OCI-LY7 (cell line): ENCODE measurements around the gene SYCP3. TPM values are rescaled to one million over a fixed set of nuclear protein-coding genes. Genes with fewer than 3 reads are reported as not detected.

Experiments
- BruUV-seq: library from RNA; stranded (reverse); fragments of 400-500 nt; replicated peaks from 2 replicates; lab custom pipeline; 2021; lab: Mats Ljungman, UMichigan
- CTCF ChIA-PET: fragments of 300-600 bp; sonication (Branson Sonifier 250); formaldehyde crosslinking; loops from one replicate; lab custom pipeline; 2022; ENCODE audit warnings: antibody characterized with exemption; ENCODE audit not compliant: unreplicated experiment; lab: Charles Lee
- POLR2A ChIA-PET: fragments of 300-600 bp; sonication (Branson Sonifier 250); formaldehyde crosslinking; loops from one replicate; lab custom pipeline; 2022; ENCODE audit warnings: antibody characterized with exemption; lab: Charles Lee
- DNase-seq: peaks from one replicate; pipeline ENCODE4 v3.0.0-alpha.2; 2015; ENCODE audit warnings: low spot score
- H2AFZ ChIP-seq: fragments of 200-600 bp; sonication (generic), shearing (Covaris generic); 2 replicates; pipeline ENCODE4 v1.6.1; 2014; ENCODE audit warnings: mild to moderate bottlenecking, antibody characterized with exemption, low read length, moderate library complexity
- H3K27ac ChIP-seq: fragments of 200-600 bp; sonication (generic); 2 replicates; pipeline ENCODE4 v1.5.1; 2014; ENCODE audit warnings: mixed run types, low read depth, mild to moderate bottlenecking, moderate library complexity, low read length, inconsistent platforms; ENCODE audit not compliant: poor library complexity, severe bottlenecking
- H3K36me3 ChIP-seq: fragments of 200-600 bp; sonication (generic); 2 replicates; pipeline ENCODE4 v1.6.1; 2014; ENCODE audit warnings: mild to moderate bottlenecking, antibody characterized with exemption, low read length, moderate library complexity, mixed read lengths; ENCODE audit not compliant: insufficient read depth
- H3K4me1 ChIP-seq: fragments of 200-600 bp; sonication (generic); 2 replicates; pipeline ENCODE4 v1.5.1; 2014; ENCODE audit warnings: mild to moderate bottlenecking, low read length; ENCODE audit not compliant: insufficient read depth, poor library complexity, severe bottlenecking
- H3K4me2 ChIP-seq: fragments of 200-600 bp; sonication (generic); 2 replicates; pipeline ENCODE4 v1.6.1; 2014; ENCODE audit warnings: mild to moderate bottlenecking, low read length
- H3K4me3 ChIP-seq: fragments of 200-600 bp; sonication (generic); 2 replicates; pipeline ENCODE4 v1.5.1; 2014; ENCODE audit warnings: mild to moderate bottlenecking, low read depth, low read length; ENCODE audit not compliant: poor library complexity, severe bottlenecking
- H3K79me2 ChIP-seq: fragments of 200-600 bp; sonication (generic); 2 replicates; pipeline ENCODE4 v1.6.1; 2016; ENCODE audit warnings: low read depth, mild to moderate bottlenecking, low read length, moderate library complexity, mixed read lengths; ENCODE audit not compliant: insufficient read depth
- H3K9me2 ChIP-seq: fragments of 200-600 bp; sonication (generic); 2 replicates; pipeline ENCODE4 v1.6.1; 2016; ENCODE audit warnings: mild to moderate bottlenecking, low read length, mixed read lengths; ENCODE audit not compliant: insufficient read depth
- H3K9me3 ChIP-seq: fragments of 200-600 bp; sonication (generic); 2 replicates; pipeline ENCODE4 v1.6.1; 2014; ENCODE audit warnings: mild to moderate bottlenecking, mixed run types, low read length, mixed read lengths
- H4K20me1 ChIP-seq: fragments of 200-600 bp; sonication (generic); 2 replicates; pipeline ENCODE4 v1.6.1; 2014; ENCODE audit warnings: mild to moderate bottlenecking, antibody characterized with exemption, low read length, moderate library complexity, mixed read lengths; ENCODE audit not compliant: insufficient read depth
- EZH2phosphoT487 ChIP-seq: fragments of 200-600 bp; sonication (generic); IDR thresholded peaks from 2 replicates; pipeline ENCODE4 v1.6.1; 2018; ENCODE audit warnings: low read depth, borderline replicate concordance, mild to moderate bottlenecking, mixed run types, antibody characterized with exemption, low read length, moderate library complexity, mixed read lengths
- intact Hi-C: fragments of 100-400 bp; cut with micrococcal nuclease; formaldehyde crosslinking; loops from one replicate; pipeline ENCODE4 v1.10.0; 2022; ENCODE audit not compliant: unreplicated experiment
- total RNA-seq, 2 experiments: library from RNA; depleted of rRNA in 1 of 2; stranded (reverse); fragments of >200 nt in 1 of 2; shearing (Covaris generic) in 1 of 2; gene quantifications; 2 replicates each; pipeline ENCODE4 v1.2.3, GENCODE V29; 2014 to 2022
- TF ChIP-seq, protein P1 (sequence below): fragments of 200-600 bp; sonication (generic); conservative IDR thresholded peaks from 2 replicates; pipeline ENCODE4 v1.5.1; 2014; ENCODE audit warnings: mild to moderate bottlenecking, antibody characterized with exemption, low read length, moderate library complexity, mixed read lengths

Gene SYCP3
- total RNA-seq, 2 experiments from 2014 or later = 0.13 to 0.36 TPM

DNA sequence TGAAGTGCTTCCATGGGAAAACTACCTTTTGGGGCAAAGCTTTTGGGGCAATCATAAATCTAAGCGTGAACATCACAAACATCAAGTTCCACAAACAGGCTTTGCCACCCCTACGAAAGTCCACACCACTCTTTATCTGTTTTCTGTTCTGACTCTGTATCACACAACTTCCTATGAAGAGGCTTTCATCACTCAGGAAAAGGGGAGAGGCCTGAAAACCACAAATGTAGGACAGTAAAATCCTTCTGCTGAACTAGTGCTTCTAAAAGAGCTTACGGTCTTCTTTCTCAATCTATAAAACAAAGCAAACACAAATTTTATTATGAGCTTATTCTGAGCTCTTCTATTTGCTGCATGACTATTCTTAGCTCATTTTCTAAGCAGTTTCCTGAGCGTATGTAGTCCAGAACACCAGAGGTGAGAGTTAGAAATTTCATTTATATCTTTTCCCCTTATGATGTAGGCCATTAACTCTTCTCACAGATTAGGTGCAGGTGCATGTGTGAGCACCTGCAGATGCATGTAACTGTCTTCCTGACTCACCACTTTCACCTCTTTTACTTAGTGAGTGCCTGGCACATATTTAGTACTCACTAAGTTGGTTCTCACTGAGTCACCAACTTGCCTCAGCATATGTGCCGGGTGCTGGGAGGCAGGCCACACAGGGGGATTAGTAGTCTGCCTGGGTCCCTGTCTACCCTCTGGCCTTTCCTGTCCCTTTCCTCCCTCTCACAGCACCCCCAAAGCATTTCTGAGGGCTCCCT is 32.9 kb upstream of the SYCP3 start:
- ChIA-PET POLR2A (interaction anchor here (0.5 to 3.1 kb wide), 21 partner anchors 8 to 365 kb away, joined by 3 to 75 read pairs (median 6); partner anchors contain the start of genes ARL1 and GNPTAB), CTCF (interaction anchor here (0.9 to 3.1 kb wide), 9 partner anchors 9 to 134 kb away, joined by 3 to 34 read pairs (median 6); partner anchors contain the start of gene GNPTAB)
- Histone ChIP-seq H4K20me1 (no peaks in the 10 kb centered on the region), H3K27ac (peak overlapping the region; percentile 95), H3K9me2 (no peaks in the 10 kb centered on the region), H3K4me2 (peak overlapping the region; percentile 77), H3K36me3 (peaks cover 55% of the 10 kb centered on the region), H3K9me3 (no peaks in the 10 kb centered on the region), H3K4me1 (peaks cover 51% of the 10 kb centered on the region), H3K4me3 (peak overlapping the region; percentile 43), H2AFZ (no peak overlapping the region), H3K79me2 (no peaks in the 10 kb centered on the region)
- no TSS peak for BruUV-seq
- DNase-seq = peak; percentile 90
- intact Hi-C loops = loop anchor here (1.0 to 10.0 kb wide), 6 partner anchors 28 to 713 kb away; partner anchors contain the start of genes IGF1 and WASHC3
- no peak for TF ChIP-seq EZH2phosphoT487
- TF ChIP-seq, protein P1, sequence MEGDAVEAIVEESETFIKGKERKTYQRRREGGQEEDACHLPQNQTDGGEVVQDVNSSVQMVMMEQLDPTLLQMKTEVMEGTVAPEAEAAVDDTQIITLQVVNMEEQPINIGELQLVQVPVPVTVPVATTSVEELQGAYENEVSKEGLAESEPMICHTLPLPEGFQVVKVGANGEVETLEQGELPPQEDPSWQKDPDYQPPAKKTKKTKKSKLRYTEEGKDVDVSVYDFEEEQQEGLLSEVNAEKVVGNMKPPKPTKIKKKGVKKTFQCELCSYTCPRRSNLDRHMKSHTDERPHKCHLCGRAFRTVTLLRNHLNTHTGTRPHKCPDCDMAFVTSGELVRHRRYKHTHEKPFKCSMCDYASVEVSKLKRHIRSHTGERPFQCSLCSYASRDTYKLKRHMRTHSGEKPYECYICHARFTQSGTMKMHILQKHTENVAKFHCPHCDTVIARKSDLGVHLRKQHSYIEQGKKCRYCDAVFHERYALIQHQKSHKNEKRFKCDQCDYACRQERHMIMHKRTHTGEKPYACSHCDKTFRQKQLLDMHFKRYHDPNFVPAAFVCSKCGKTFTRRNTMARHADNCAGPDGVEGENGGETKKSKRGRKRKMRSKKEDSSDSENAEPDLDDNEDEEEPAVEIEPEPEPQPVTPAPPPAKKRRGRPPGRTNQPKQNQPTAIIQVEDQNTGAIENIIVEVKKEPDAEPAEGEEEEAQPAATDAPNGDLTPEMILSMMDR = no peak

DNA sequence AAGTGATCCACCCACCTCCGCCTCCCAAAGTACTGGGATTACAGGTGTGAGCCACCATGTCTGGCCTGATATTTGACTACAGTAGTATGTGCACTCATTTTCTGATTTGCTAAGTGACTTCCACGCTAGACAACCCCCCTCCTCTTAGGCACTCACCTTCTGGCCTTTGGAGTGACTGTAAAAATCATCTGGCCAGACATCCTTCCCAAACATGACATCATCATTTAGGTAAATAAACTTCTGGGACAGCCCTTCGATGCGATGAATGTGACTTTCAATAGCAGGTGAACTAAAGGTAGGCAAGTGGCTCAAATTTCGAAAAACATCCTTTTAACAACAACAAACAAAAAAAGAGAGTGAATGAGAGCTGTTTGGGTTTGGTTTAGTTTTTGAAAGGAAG is 30.6 kb upstream of the SYCP3 start:
- no peak overlapping the region for H3K4me2 ChIP-seq
- no peak overlapping the region for H3K27ac ChIP-seq
- no peaks in the 10 kb centered on the region for H4K20me1 ChIP-seq
- BruUV-seq = no TSS peak
- intact Hi-C loops = loop anchor here (5.0 to 10.0 kb wide), 2 partner anchors 292 to 715 kb away; partner anchors contain the start of genes IGF1 and WASHC3
- peaks cover 42% of the 10 kb centered on the region for H3K4me1 ChIP-seq
- no peaks in the 10 kb centered on the region for H3K79me2 ChIP-seq
- no peak overlapping the region for H3K4me3 ChIP-seq
- H2AFZ ChIP-seq = no peak overlapping the region
- CTCF ChIA-PET = interaction anchor here (0.5 kb wide), 1 partner anchor 62 kb away, joined by 5 read pairs; no protein-coding TSS in a partner anchor
- POLR2A ChIA-PET = interaction anchor here (0.6 to 2.3 kb wide), 5 partner anchors 10 to 88 kb away, joined by 3 to 8 read pairs (median 4); no protein-coding TSS in a partner anchor
- TF ChIP-seq EZH2phosphoT487 = no peak
- TF ChIP-seq, protein P1 = no peak
- H3K9me3 ChIP-seq = no peaks in the 10 kb centered on the region
- peaks cover 65% of the 10 kb centered on the region for H3K36me3 ChIP-seq
- no peaks in the 10 kb centered on the region for H3K9me2 ChIP-seq
- DNase-seq = no peak
